Parathyroid adenoma (tissue), 2 donors: ENCODE measurements around the gene MLLT3.

Experiments
- H2AFZ ChIP-seq: fragments of 300-600 bp; sonication (generic); one replicate; pipeline ENCODE4 v1.7.0; 2017; ENCODE audit warnings: antibody characterized with exemption, mild to moderate bottlenecking
- H3K27ac ChIP-seq: fragments of 300-600 bp; sonication (generic); one replicate; pipeline ENCODE4 v1.7.0; 2017
- H3K27me3 ChIP-seq: fragments of 300-600 bp; sonication (generic); one replicate; pipeline ENCODE4 v1.7.0; 2017; ENCODE audit warnings: low read length; ENCODE audit not compliant: control insufficient read depth, insufficient read depth
- H3K36me3 ChIP-seq: fragments of 300-600 bp; sonication (generic); one replicate; pipeline ENCODE4 v1.7.0; 2017; ENCODE audit warnings: low read length; ENCODE audit not compliant: control insufficient read depth, insufficient read depth
- H3K4me1 ChIP-seq: fragments of 300-600 bp; sonication (generic); one replicate; pipeline ENCODE4 v1.7.0; 2017; ENCODE audit warnings: control low read depth
- H3K4me2 ChIP-seq: fragments of 300-600 bp; sonication (generic); one replicate; pipeline ENCODE4 v1.7.0; 2017; ENCODE audit warnings: low read length
- H3K4me3 ChIP-seq: fragments of 300-600 bp; sonication (generic); one replicate; pipeline ENCODE4 v1.7.0; 2017; ENCODE audit warnings: low read depth, low read length
- H3K79me2 ChIP-seq: fragments of 300-600 bp; sonication (generic); one replicate; pipeline ENCODE4 v1.7.0; 2017; ENCODE audit warnings: control low read depth
- H3K9ac ChIP-seq: fragments of 300-600 bp; sonication (generic); one replicate; pipeline ENCODE4 v1.7.0; 2017; ENCODE audit warnings: mild to moderate bottlenecking
- H3K9me3 ChIP-seq: fragments of 300-600 bp; sonication (generic); one replicate; pipeline ENCODE4 v1.7.0; 2017; ENCODE audit warnings: low read length; ENCODE audit not compliant: control insufficient read depth
- TF ChIP-seq, protein P1 (sequence below): fragments of 300-600 bp; sonication (generic); IDR thresholded peaks from one replicate; pipeline ENCODE4 v1.7.0; 2017; ENCODE audit warnings: antibody characterized with exemption, mild to moderate bottlenecking
- donor health status: primary hyperparathyroidism.

MLLT3 gene

DNA sequence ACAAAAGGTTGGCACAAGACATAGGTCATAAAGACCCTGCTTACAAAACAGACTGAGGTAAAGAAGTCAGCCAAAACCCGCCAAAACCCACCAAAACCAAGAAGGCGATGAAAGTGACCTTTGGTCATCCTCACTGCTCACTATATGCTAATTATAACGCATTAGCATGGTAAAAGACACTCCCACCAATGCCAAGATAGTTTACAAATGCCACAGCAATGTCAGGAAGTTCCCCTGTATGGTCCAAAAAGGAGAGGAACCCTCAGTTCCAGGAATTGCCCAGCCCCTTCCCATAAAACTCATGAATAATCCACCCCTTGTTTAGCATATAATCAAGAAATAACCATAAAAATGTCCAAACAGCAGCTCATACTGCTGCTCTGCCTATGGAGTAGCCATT, 27.7 kb downstream of the MLLT3 start:
- TF ChIP-seq, protein P1, sequence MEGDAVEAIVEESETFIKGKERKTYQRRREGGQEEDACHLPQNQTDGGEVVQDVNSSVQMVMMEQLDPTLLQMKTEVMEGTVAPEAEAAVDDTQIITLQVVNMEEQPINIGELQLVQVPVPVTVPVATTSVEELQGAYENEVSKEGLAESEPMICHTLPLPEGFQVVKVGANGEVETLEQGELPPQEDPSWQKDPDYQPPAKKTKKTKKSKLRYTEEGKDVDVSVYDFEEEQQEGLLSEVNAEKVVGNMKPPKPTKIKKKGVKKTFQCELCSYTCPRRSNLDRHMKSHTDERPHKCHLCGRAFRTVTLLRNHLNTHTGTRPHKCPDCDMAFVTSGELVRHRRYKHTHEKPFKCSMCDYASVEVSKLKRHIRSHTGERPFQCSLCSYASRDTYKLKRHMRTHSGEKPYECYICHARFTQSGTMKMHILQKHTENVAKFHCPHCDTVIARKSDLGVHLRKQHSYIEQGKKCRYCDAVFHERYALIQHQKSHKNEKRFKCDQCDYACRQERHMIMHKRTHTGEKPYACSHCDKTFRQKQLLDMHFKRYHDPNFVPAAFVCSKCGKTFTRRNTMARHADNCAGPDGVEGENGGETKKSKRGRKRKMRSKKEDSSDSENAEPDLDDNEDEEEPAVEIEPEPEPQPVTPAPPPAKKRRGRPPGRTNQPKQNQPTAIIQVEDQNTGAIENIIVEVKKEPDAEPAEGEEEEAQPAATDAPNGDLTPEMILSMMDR = no peak
- no peaks in the 10 kb centered on the region for H3K9me3 ChIP-seq
- no peak overlapping the region for H3K9ac ChIP-seq
- peaks cover 7% of the 10 kb centered on the region for H3K79me2 ChIP-seq
- no peak overlapping the region for H2AFZ ChIP-seq
- no peak overlapping the region for H3K27ac ChIP-seq
- H3K4me2 ChIP-seq = no peak overlapping the region
- H3K27me3 ChIP-seq = no peaks in the 10 kb centered on the region
- H3K4me1 ChIP-seq = no peaks in the 10 kb centered on the region
- no peak overlapping the region for H3K4me3 ChIP-seq
- H3K36me3 ChIP-seq = no peaks in the 10 kb centered on the region

DNA sequence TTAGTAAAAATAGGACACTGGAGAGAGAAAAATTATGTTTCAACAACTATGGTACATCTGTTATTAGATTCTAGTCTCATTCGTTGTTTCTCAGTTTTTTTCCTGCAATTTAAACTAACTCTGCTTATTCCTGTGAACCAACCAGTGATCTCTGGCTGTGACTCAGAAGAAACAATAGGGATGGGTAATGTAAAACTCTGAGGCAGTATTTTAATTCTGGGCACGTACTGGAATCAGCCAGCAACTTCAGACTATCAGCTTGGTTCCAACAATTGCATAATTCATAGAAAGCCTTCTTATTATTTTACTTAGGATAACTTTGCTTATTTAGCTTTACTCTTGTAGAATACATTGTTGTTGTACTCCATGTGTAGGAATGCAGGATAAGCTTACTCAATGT, 28.8 kb downstream of the MLLT3 start:
- H3K79me2 ChIP-seq = peaks cover 3% of the 10 kb centered on the region
- no peaks in the 10 kb centered on the region for H3K9me3 ChIP-seq
- TF ChIP-seq, protein P1 = no peak
- no peak overlapping the region for H3K9ac ChIP-seq
- H3K27ac ChIP-seq = no peak overlapping the region
- no peak overlapping the region for H3K4me2 ChIP-seq
- no peaks in the 10 kb centered on the region for H3K27me3 ChIP-seq
- no peaks in the 10 kb centered on the region for H3K36me3 ChIP-seq
- no peak overlapping the region for H2AFZ ChIP-seq
- no peak overlapping the region for H3K4me3 ChIP-seq
- no peaks in the 10 kb centered on the region for H3K4me1 ChIP-seq

GRCh38 chr9:20593105-20593504, 29.2 kb downstream of the MLLT3 start:
- no peaks in the 10 kb centered on the region for H3K9me3 ChIP-seq
- no peaks in the 10 kb centered on the region for H3K27me3 ChIP-seq
- no peak overlapping the region for H3K4me2 ChIP-seq
- H3K36me3 ChIP-seq = no peaks in the 10 kb centered on the region
- no peak overlapping the region for H3K27ac ChIP-seq
- no peak overlapping the region for H3K9ac ChIP-seq
- no peak overlapping the region for H2AFZ ChIP-seq
- H3K79me2 ChIP-seq = peaks cover 2% of the 10 kb centered on the region
- no peaks in the 10 kb centered on the region for H3K4me1 ChIP-seq
- TF ChIP-seq, protein P1 = no peak
- no peak overlapping the region for H3K4me3 ChIP-seq

- H3K27ac ChIP-seq = no peak overlapping the region
- H3K9me3 ChIP-seq = no peaks in the 10 kb centered on the region
- H3K4me2 ChIP-seq = no peak overlapping the region
- H3K9ac ChIP-seq = no peak overlapping the region
- H2AFZ ChIP-seq = no peak overlapping the region
- H3K4me3 ChIP-seq = no peak overlapping the region
- H3K36me3 ChIP-seq = no peaks in the 10 kb centered on the region
- H3K79me2 ChIP-seq = peaks cover 2% of the 10 kb centered on the region
- no peaks in the 10 kb centered on the region for H3K4me1 ChIP-seq
- TF ChIP-seq, protein P1 = no peak
- H3K27me3 ChIP-seq = no peaks in the 10 kb centered on the region
Observed at GRCh38 chr9:20592673-20593072, 29.6 kb downstream of the MLLT3 start.

- Histone ChIP-seq H3K27ac (no peak overlapping the region), H3K4me1 (no peaks in the 10 kb centered on the region), H3K27me3 (no peaks in the 10 kb centered on the region), H3K9ac (no peak overlapping the region), H3K4me2 (no peak overlapping the region), H3K79me2 (peaks cover 2% of the 10 kb centered on the region), H3K4me3 (no peak overlapping the region), H2AFZ (no peak overlapping the region), H3K9me3 (no peaks in the 10 kb centered on the region), H3K36me3 (no peaks in the 10 kb centered on the region)
- TF ChIP-seq, protein P1 = no peak
Observed at GRCh38 chr9:20591223-20591622, 31.1 kb downstream of the MLLT3 start.
